HG03442 (cell line): ENCODE data around the gene SETBP1.
"Not testable (repeated sequence)": the region's sequence is repeated elsewhere in the genome, so short reads cannot be mapped to it uniquely, and the experiment has no call there.

Experiments used
- ATAC-seq: cut with Tn5 transposase; IDR thresholded peaks from one replicate; pipeline ENCODE4 v1.9.1; 2021; ENCODE audit warnings: mild to moderate bottlenecking, moderate library complexity; ENCODE audit not compliant: unreplicated experiment

SETBP1 gene

DNA sequence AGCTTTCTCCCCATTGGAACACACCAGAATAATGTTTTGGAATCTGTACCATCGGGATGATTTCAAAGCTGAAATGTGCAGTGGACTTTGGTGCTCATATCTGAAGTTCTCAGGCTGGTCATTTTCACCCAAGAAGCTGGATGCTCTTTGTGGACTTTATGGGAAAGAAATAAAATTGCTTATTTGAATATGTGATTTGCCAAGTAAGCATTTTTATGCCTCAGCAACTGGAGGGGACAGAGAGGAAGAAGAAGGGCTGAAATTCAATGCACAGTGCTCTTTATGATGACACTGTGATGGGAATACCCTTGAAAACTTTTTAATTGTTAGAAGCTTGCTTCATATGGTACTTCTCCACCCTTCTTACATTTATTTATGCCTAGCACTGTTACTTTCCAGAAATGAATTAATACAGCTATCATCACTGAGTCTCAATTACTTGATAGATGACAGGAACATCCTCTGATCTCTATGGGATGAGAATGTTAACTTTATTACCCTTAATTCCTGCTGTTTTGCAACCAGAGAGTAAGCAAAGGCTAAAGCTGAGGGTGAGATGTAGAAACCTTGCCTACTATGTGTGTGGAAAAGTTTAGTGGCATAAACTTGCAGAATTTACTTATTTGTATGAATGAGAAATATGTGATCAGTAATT lies 23.6 kb downstream of the SETBP1 start:
- ATAC-seq: no peak

DNA sequence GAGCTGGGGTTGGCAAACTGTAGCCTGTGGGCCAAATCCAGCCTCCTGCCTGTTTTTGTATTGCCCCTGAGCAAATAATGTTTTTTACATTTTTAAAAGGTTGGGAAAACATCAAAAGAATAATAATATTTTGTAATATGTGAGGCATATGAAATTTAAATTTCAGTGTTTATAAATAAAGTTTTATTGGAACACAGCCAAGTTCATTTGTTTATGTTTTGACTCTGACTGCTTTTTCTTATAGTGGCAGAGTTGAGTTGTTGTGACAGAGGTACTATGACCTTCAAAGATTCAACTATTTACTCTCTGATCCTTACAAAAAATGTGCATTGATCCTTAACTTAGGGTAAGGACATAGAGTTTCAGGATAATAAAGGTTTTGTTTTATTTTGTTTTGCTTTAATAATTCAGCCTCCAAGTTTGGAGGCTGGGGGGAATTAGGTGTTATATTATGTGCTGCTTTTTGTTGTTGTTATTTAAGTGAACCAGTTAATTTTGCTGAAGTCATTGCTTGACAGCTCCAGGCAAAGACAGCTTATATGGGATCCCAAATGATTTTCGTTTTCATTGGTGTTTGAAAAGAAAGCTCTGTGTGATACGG lies 24.5 kb downstream of the SETBP1 start:
- ATAC-seq: no peak

DNA sequence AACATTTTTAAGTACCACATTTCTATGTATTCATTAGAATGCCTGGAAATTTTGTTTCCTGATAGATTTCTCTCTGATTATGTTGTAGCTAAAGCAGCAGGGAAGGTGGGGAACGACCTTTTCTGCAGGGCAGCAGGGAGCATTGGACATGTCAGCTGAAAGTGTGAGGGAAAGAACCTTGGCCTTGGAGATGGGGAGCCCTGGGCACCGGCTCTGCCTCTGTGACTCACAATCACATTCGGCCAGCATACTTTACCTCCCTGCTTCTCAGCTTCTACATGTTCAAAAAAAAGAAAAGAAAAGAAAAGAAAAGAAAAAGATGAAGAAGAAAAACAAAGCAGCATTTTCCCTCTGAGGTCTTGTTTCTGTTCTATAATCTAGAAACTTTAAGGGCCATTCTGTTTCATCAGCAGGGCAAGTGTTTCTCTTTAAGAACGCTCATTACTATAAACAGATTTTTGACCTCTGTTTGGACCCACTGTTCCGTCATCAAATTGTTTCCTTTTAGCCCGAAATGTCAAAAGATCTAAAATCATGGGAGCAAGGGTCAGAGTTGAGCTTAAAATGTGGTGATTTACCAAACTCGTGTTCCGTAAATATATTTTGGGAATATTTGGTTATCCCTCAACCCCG lies 27.9 kb downstream of the SETBP1 start:
- no peak for ATAC-seq

DNA sequence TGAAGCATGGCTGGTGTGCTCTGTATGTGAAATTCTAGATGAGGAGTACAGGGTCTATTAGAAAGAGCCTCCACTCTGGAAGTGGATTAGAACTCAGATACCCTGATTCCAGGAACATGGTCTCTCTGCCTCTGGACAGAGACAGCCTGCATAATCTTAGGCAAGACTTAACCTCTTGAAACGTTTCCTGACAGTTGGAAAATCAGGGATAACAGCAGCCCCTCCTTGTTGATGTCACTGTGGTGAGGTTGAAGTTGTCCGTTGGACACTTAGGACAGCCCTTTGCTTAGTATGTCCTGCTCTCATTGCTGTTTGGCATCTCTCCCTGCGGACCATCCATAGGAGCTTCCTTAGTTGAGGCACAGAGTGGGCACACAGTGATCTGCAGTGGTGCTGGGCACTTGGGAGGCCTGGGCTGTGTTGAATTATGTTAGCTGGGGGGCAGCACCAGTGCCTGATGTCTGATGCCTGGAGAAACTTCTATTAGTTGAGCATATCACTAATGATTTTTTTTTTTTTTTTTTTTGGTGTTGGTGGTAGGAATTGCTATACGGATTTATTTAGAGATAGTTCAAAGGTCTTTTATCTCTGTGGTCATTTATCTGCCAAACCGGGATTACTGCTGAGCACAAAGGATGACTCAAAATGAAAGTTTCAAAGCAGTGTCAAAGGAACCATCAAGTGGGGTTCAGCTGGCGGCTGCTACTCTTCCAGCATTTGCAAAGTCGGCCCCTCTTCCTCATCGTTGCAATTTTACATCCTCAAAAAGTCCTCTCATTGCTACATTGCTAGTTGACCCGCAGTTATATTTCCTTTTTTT lies 28.8 kb downstream of the SETBP1 start:
- peak; percentile 96 for ATAC-seq

DNA sequence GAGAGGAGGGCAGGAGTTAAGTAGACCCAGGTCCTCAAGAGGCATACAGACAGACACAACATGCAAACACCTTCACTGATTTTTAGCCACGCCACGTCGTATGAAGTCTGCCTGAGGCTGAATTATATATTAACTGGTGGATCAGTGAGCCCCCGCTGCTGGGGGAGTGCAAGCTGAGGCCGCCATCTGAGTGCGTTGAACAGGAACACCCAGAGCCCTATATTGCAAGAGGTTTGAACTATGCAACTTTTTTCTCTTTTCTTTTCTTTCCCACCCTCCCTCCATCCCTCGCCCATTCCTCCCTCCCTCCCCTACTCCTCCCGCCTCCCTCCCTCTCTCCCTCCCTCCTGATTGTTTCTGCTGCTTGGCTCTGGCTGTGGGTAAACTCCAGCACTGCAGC lies 30.2 kb downstream of the SETBP1 start:
- ATAC-seq: no peak

DNA sequence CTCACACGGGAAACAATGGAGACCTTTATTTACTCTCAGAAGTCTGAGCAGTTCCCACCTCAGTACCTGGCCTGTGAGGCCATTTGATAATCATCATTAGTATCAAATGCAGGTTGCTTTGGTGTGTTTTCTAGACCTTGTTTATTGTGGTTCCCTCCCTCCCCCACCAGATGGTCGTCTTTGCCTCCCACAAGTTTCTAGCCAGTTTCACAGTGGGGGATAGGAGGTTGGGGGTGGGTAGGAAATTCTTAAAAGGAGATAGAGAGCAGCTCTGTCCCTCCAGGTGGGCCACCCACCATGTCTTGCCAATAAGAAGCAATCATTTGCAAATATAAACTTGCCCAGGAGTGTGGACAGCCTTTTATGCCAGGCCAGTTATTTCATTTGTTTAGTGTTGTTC lies 31.3 kb downstream of the SETBP1 start:
- ATAC-seq: no peak

DNA sequence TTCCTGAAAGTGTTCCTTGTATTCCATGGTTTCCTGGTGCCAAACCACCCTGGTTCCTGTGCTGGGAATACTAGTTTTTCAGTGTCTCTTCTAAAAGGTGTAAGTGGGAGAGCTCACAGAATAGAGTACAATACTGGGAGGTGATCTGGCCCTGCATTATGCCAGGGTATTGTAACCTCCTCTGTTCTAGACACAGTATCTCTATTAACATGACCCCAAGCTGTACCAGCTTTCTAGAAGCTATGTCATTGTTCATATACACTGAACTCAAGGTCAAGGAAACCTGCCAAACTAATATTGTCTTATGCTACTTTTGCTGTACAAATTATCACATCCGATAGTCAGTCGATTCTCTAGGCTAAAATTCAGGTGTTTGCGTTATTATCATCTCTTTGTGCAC lies 32.7 kb downstream of the SETBP1 start:
- ATAC-seq: no peak

DNA sequence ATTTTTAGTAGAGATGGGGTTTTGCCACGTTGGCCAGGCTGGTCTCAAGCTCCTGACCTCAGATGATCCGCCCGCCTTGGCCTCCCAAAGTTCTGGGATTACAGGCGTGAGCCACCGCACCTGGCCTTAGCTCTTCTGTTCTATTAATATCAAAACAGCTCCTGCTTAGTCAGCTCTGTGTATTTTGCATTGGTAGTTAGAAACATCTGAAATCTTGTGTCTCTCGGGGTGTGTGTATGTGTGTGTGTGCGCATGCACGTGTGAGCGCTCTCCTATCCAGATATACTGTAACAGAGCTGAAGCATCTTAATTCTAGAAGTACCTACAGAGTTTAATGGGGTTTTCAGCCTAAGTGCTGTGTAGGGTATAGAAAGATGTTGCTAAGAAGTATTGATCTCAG lies 33.7 kb downstream of the SETBP1 start:
- ATAC-seq: no peak

DNA sequence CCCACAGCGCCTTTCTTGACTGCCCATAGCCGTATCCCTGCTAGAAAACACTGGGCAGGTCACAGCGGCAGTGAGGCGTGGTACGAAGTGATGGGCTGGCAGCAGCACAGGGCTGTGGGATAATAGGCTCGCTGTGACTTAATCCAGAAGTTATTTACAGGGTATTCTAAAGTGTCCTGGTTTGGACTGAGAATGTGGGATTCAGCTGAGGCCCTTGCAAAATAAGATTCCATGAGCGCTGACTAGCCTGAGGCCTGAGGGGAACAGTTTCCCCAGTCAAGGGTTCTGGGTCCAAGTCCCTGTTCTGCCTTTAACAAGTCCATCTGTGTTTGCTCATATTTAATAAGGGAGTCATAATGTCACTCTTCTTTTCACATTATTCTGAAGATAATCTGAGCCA lies 34.6 kb downstream of the SETBP1 start:
- ATAC-seq: no peak

DNA sequence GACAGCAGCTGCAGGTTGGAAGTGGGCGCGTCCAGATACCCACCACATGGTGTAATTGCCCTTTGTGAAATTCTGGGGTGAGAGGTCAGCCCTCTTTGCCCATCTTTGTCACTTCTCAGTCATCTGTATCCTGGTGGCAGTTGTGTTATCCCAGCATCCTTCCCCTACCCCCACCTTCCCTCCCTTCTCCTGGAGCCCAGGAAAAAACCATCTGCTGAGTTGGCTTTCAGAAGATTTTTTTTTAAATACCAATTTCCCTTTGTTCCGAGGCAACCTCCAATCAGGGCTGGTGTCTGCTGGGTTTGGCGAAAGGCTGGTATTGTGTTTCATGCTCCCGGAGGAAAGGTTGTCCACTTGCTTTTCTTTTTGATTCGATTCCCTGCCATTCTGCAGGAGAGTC lies 35.2 kb downstream of the SETBP1 start:
- ATAC-seq: no peak

DNA sequence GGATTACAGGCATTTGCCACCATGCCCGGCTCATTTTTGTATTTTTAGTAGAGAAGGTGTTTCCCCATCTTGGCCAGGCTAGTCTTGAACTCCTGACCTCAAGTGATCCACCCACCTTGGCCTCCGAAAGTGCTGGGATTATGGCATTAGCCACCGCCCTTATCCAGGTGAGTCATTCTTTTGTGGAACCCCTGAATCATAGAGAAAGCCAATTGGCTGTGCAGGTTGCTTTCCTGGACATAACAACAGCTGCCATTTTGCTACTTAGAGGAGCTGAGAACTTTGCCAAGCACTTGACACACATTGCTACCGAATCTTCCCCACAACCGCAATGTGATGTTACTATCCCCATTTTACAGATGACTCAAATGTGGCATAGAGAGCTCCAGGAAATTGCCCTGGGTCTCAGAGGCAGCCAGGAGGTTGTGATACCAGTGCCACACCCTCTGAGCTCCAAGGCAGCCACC lies 36.0 kb downstream of the SETBP1 start:
- peak; percentile 60 for ATAC-seq

DNA sequence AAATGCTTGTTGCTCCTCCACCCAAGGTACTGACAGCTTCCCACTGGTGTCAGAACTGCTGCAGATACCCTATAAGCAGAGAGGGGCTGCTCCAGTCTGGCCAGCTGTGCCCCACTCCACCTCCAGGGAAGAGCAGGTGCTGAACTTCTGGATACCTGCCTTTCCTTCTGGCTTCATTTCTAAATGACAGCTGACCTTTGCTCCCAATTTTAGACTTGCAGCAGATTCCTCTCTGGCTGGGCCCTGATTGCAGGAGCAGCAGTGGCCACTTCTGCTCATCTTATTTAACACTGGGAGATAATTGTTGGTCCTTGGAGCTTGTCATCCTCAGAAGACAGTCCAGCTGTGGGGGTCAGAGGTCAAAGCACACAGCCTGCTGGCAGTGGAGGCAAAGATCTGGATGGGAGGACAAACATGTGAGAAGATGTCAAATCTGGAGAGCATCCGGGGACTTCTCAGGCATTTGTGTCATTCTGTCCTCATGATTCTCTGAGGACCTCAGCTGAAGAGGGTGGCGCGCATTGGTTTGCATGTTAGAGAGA lies 38.9 kb downstream of the SETBP1 start:
- ATAC-seq: no peak

DNA sequence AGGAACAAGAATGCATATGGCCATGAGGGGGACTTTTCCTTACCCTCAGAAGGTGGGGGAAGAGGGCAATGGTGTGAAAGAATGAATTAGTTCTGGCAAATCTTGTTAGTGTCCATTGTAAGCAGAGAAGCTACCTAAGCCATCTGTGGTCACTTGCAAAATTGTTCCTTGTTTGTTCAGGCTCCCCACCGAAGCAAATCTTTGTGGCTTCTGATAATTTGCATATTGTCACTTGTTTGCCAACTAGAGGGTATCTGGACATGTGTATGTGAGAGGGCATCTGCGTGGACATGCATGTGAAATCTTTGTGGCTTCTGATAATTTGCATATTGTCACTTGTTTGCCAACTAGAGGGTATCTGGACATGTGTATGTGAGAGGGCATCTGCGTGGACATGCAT lies 41.1 kb downstream of the SETBP1 start:
- ATAC-seq: not testable (repeated sequence)

DNA sequence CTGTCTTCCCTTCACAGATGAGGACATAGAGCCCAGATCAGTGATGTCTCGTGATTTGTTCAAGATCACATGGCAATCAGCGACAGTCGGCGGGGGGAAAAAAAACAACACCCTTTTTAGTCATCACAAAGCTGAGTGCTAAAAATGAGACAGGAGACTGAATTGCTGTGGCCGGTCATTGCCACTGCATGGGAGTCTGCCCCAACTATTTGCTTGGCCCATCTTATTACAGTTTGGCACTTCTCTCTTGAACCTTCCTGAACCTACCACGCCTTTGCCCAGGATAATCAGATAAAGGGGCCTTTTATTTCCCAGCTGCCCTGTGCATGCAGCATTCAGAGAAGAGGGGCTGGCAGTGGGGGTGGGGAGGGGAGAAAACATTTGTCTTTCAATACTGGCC lies 42.7 kb downstream of the SETBP1 start:
- peak; percentile 40 for ATAC-seq

DNA sequence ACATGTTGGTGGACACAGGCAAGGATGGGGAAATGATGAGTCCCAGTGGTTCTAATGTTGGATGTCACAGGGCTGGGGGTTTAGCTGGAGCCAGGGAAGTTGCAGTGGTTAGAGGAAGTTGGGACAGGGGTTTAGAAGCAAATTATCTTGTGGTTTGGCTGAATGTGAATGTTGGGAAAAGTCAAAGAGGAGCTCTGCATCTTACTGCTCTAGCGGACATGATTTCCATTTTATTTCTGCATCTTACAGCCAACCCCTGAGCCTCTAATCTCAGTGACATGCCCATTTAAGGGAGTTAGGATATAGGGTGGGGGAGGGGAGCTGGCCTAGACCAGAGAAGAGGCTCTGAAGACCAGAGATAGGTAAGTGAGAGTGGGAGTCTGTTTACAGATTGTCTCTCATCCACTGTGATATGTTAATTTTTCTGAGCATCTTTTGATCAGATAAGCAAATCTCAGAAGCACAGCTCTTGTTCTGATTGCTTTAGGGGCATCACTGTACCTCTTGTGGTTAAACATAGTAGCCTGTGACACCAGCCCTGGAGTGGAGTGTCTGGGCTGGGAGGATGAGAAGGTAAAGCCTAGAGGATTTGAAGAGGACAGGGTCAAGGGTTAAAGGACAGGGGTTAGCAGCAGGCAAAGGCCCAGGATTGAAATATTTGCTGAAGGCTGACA lies 43.6 kb downstream of the SETBP1 start:
- ATAC-seq: no peak

DNA sequence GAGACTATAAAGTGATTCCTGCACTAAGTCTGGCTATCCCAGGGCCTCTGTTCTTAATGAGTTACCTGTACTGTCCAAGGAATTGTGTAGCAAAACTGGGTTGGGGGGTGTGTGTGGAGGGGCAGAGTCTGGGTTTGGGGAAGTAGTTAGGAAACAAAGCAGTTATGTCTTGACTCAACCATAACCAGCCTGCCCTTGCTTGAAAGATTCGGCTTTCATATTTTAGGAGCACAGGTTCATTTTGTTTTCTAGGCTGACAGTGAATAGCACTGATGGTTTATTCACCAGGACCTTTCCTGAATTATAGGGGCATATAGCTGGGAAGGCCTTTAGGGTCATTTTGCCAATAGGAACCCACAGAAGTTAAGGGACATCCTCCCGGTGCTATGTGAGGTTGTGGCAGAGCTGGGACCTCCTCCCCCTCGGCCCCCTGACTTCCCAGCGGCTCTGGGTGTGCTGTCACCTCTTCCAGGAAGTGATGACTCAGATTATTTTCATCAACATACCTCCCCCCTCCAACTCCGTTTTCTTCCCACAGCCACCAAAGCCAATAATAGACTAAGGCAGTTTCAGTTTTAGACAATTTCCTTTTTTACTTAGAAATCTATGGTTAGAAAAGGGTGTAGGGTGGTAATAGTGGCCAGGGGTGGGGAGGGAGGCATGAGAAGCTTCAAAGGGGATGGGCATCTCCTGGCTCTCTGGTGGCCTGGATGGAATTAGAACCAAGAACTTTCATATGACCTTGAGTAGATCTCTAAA lies 44.8 kb downstream of the SETBP1 start:
- ATAC-seq: peak; percentile 57

DNA sequence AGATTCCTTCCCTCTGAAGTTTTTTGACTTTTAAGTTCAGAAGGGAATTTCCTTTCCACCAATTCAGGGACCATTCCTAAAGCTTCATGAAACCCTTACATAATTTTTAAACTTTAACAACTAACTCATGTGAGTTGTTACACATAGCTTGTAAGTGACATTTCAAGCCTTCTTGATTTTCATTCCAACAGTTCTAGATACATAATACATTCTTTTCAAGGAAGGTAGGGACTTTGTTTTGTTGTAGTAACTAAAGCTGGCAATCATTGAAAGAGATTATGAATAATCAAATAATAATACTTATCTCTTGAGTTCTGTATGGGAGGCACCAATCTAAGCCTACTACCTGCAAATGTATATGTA lies 45.4 kb downstream of the SETBP1 start:
- no peak for ATAC-seq

DNA sequence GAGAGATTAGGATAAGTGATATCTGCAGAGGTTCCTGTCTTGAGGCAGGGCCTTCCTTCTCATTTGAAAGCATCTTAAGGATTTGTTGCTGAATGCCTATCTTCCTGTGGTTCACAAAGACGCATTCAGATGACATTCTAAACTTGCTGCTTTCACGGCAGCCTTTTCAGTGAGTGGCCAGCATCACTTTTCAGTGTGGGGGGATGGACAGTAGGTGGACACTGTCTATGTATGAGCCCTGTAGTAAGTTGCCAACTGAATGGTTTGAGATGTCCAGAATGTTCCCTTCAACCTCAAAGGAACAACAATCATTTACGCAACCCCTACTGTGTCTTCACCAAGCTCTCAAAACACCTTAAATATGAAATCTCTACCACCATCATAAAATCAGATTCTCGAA lies 46.6 kb downstream of the SETBP1 start:
- no peak for ATAC-seq

DNA sequence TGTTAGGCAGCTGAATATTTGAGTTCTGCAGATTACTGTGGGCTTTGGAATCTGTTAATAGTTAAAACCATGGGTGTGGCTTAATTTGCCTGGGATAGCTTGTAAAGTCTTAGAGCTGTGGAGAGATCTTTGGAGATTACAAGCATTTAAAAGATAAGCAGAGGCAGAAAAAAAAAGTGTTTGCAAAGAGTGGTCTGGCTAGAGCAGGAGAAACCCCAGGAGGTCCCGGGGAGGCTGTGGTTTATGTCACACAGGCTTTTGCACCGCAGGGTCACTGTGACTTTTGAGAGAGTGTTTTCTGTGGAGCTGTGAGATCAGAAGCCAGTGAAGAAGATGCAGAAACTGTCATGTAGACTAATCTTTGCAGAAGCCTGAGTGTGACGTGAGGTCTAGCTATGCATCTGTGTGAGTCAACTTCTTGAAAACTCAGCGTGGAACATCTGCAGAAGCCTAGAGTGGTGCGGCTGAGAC lies 49.0 kb downstream of the SETBP1 start:
- ATAC-seq: no peak
